Prostate gland (tissue), 2 donors: ENCODE data around the gene SMARCA4.

Source experiments
- CTCF ChIP-seq, 4 experiments: fragments of 200-600 bp in 2 of 4; fragments of 450-650 bp in 2 of 4; sonication (generic) in 2 of 4; IDR thresholded peaks; 1 replicate in 3 of 4; 2 replicates in 1 of 4; pipeline ENCODE4 v1.5.1; 2016 to 2019; ENCODE audit warnings: antibody characterized with exemption in 4 of 4, mild to moderate bottlenecking in 2 of 4, moderate library complexity in 2 of 4
- POLR2AphosphoS5 ChIP-seq: sonication (generic); formaldehyde crosslinking; IDR thresholded peaks from one replicate; pipeline ENCODE4 v1.6.1; 2017; ENCODE audit warnings: antibody characterized with exemption

- TF ChIP-seq CTCF (IDR thresholded peaks at IDR 0.05) (no peak), POLR2AphosphoS5 (no peak)
These were observed 37.3 kb downstream of the SMARCA4 start for GRCh38 chr19:10998045-10998533.
